ENCODE data around the gene EID1.

The EID1 gene

DNA sequence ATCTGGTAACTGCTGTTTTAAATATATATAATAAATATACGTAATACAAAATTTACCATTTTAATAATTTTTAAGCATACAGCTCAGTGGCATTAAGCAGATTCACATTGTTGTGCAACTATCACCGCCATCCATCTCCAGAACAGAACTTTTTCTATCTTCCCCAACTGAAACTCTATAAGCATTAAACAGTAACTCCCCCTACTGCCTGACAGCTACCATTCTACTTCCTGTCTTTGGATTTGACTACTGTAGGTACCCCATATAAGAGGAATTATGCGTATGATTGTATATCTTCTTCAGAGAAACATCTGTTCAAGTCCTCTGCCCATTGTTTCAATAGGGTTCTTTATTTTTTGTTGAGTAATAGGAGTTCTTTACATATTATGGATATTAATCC lies 36.8 kb downstream of the EID1 start:
- no peaks in the 10 kb centered on the region for H3K36me3 ChIP-seq (ENCODE audit: insufficient read depth, low read length)
- no peak overlapping the region for H3K4me3 ChIP-seq (ENCODE audit: low read length)
- H3K4me1 ChIP-seq (ENCODE audit: control insufficient read depth, insufficient read depth, low read length): no peaks in the 10 kb centered on the region
- no peak overlapping the region for H3K4me2 ChIP-seq (ENCODE audit: low read length)
- H3K27me3 ChIP-seq (ENCODE audit: control insufficient read depth, insufficient read depth, low read length): peaks cover 4% of the 10 kb centered on the region
- H3K9ac ChIP-seq (ENCODE audit: low read depth, low read length): no peak overlapping the region
- H3K9me3 ChIP-seq (replicated peaks; ENCODE audit: low read length): no peaks in the 10 kb centered on the region

- no peak overlapping the region for H3K4me3 ChIP-seq (ENCODE audit: low read length)
- H3K9ac ChIP-seq (ENCODE audit: low read depth, low read length): no peak overlapping the region
- H3K4me2 ChIP-seq (ENCODE audit: low read length): no peak overlapping the region
- no peaks in the 10 kb centered on the region for H3K36me3 ChIP-seq (ENCODE audit: insufficient read depth, low read length)
- H3K9me3 ChIP-seq (replicated peaks; ENCODE audit: low read length): no peaks in the 10 kb centered on the region
- H3K4me1 ChIP-seq (ENCODE audit: control insufficient read depth, insufficient read depth, low read length): no peaks in the 10 kb centered on the region
- H3K27me3 ChIP-seq (ENCODE audit: control insufficient read depth, insufficient read depth, low read length): peaks cover 4% of the 10 kb centered on the region
Observed at GRCh38 chr15:48915861-48916260, 37.9 kb downstream of the EID1 start.

- Histone ChIP-seq H3K4me2 (ENCODE audit: low read length) (no peak overlapping the region), H3K36me3 (ENCODE audit: insufficient read depth, low read length) (no peaks in the 10 kb centered on the region), H3K27me3 (ENCODE audit: control insufficient read depth, insufficient read depth, low read length) (peaks cover 4% of the 10 kb centered on the region), H3K9ac (ENCODE audit: low read depth, low read length) (no peak overlapping the region), H3K4me1 (ENCODE audit: control insufficient read depth, insufficient read depth, low read length) (no peaks in the 10 kb centered on the region), H3K4me3 (ENCODE audit: low read length) (no peak overlapping the region), H3K9me3 (replicated peaks; ENCODE audit: low read length) (no peaks in the 10 kb centered on the region)
Observed at GRCh38 chr15:48916721-48917120, 38.8 kb downstream of the EID1 start.

- Histone ChIP-seq H3K4me2 (ENCODE audit: low read length) (no peak overlapping the region), H3K4me1 (ENCODE audit: control insufficient read depth, insufficient read depth, low read length) (peaks cover 10% of the 10 kb centered on the region), H3K27me3 (ENCODE audit: control insufficient read depth, insufficient read depth, low read length) (no peaks in the 10 kb centered on the region), H3K36me3 (ENCODE audit: insufficient read depth, low read length) (no peaks in the 10 kb centered on the region), H3K4me3 (ENCODE audit: low read length) (no peak overlapping the region), H3K9me3 (replicated peaks; ENCODE audit: low read length) (no peaks in the 10 kb centered on the region), H3K9ac (ENCODE audit: low read depth, low read length) (no peak overlapping the region)
Observed at GRCh38 chr15:48922046-48922445, 44.1 kb downstream of the EID1 start.

DNA sequence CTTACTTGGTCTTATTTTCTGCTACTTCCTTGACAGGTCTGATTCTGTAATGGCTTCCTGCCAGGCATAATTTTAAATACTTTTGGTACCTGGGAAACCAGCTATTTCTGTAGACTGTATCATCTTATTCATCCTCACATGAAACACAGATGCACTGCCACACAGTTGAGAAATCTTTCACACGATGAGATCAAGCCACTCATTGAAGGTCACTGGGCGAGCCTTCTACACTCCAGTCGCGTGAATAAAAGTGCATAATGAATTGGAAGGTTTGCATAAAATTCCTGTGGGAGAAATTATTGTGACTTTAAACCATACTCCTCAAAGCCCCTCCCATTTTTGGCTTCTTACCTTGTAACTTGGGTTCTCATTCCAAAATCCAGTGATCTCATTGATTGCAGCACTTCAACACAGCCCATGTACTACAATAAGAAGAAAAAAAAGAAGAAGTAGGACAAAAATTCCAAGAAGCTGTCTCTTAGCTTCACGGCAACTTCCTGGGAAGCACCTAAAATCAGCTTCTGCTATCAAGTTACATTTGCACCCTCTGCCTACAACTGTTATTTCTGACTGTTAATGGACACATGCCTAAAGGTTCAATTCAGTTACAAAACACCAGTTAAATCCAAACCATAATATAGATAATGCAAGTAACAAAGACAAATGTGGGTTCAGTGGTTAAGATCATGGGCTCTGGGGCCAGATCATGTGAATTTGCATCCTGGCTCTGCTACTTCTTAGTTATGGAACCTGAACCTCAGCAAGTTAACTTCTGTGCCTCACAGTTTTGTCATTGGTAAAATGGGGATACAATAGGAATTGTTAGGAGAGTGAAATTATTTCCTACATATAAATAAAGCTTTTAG lies 46.8 kb downstream of the EID1 start:
- no peak overlapping the region for H3K4me2 ChIP-seq (ENCODE audit: low read length)
- H3K9me3 ChIP-seq (replicated peaks; ENCODE audit: low read length): no peaks in the 10 kb centered on the region
- H3K9ac ChIP-seq (ENCODE audit: low read depth, low read length): no peak overlapping the region
- H3K4me1 ChIP-seq (ENCODE audit: control insufficient read depth, insufficient read depth, low read length): peaks cover 16% of the 10 kb centered on the region
- H3K4me3 ChIP-seq (ENCODE audit: low read length): no peak overlapping the region
- H3K27me3 ChIP-seq (ENCODE audit: control insufficient read depth, insufficient read depth, low read length): no peaks in the 10 kb centered on the region
- no peaks in the 10 kb centered on the region for H3K36me3 ChIP-seq (ENCODE audit: insufficient read depth, low read length)

DNA sequence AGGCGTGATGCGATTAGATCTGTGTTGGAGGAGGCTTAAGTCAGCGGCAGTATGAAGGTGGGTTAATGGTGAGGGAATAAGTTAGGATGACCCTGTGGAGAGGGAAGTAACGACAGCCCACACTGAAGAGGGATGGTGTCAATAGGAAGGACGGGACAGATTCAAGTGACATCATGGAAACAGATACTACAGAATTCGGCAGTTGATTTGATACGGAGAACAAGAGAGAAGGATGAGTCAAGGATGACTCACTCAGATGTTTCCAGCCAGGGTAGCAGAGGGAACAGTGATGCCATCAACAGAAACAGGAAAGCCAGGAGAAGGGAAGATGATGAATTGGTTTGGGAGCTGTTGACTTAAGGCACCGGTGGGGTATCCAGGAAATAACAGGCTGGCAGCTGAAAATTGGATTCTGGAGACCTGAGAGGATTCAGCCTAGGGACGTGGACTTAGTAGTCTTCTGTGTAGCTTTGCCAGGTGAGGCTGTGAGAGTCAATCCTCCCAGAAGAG lies 47.8 kb downstream of the EID1 start:
- Histone ChIP-seq H3K27me3 (ENCODE audit: control insufficient read depth, insufficient read depth, low read length) (no peaks in the 10 kb centered on the region), H3K4me2 (ENCODE audit: low read length) (peak overlapping the region; percentile 50), H3K36me3 (ENCODE audit: insufficient read depth, low read length) (no peaks in the 10 kb centered on the region), H3K9ac (ENCODE audit: low read depth, low read length) (no peak overlapping the region), H3K9me3 (replicated peaks; ENCODE audit: low read length) (no peaks in the 10 kb centered on the region), H3K4me3 (ENCODE audit: low read length) (no peak overlapping the region), H3K4me1 (ENCODE audit: control insufficient read depth, insufficient read depth, low read length) (peaks cover 16% of the 10 kb centered on the region)

- H3K4me2 ChIP-seq (ENCODE audit: low read length): no peak overlapping the region
- H3K27me3 ChIP-seq (ENCODE audit: control insufficient read depth, insufficient read depth, low read length): no peaks in the 10 kb centered on the region
- no peak overlapping the region for H3K4me3 ChIP-seq (ENCODE audit: low read length)
- H3K4me1 ChIP-seq (ENCODE audit: control insufficient read depth, insufficient read depth, low read length): peaks cover 16% of the 10 kb centered on the region
- no peaks in the 10 kb centered on the region for H3K36me3 ChIP-seq (ENCODE audit: insufficient read depth, low read length)
- H3K9ac ChIP-seq (ENCODE audit: low read depth, low read length): no peak overlapping the region
- no peaks in the 10 kb centered on the region for H3K9me3 ChIP-seq (replicated peaks; ENCODE audit: low read length)
Observed at GRCh38 chr15:48928877-48929538, 51.1 kb downstream of the EID1 start.

- Histone ChIP-seq H3K36me3 (ENCODE audit: insufficient read depth, low read length) (no peaks in the 10 kb centered on the region), H3K4me1 (ENCODE audit: control insufficient read depth, insufficient read depth, low read length) (peaks cover 16% of the 10 kb centered on the region), H3K9ac (ENCODE audit: low read depth, low read length) (no peak overlapping the region), H3K9me3 (replicated peaks; ENCODE audit: low read length) (no peaks in the 10 kb centered on the region), H3K4me2 (ENCODE audit: low read length) (no peak overlapping the region), H3K27me3 (ENCODE audit: control insufficient read depth, insufficient read depth, low read length) (no peaks in the 10 kb centered on the region), H3K4me3 (ENCODE audit: low read length) (no peak overlapping the region)
Observed at GRCh38 chr15:48929661-48930060, 51.7 kb downstream of the EID1 start.

All from skeletal muscle satellite cell (primary cell).